GM12874 (cell line): Measurements from ENCODE around the gene DDN.

ENCODE experiments used
- CTCF ChIP-seq: IDR thresholded peaks from 2 replicates; pipeline ENCODE4 v1.5.1; 2011; ENCODE audit warnings: low read depth, mild to moderate bottlenecking, control low read depth, low read length, moderate library complexity; ENCODE audit not compliant: insufficient read depth

DDN gene

DNA sequence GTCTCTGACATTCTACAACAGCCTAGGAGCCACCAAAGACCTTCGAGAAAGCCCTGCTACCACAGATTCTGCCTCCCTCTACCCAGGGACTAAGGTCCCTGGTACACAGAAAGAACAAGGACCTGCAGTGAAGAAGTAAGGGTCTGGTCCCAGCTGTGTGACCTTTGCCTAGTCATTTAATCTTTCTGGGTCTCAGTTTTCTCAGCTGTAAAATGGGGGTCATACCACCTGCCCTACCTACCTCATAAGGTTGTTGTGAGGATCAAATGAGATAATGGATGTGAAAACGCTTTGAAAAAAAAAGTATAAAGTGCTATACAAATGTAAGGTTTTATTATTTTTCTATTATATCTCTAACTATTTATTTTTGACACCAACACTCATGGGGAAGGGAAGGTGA, 24.6 kb upstream of the DDN start:
- TF ChIP-seq CTCF = no peak

DNA sequence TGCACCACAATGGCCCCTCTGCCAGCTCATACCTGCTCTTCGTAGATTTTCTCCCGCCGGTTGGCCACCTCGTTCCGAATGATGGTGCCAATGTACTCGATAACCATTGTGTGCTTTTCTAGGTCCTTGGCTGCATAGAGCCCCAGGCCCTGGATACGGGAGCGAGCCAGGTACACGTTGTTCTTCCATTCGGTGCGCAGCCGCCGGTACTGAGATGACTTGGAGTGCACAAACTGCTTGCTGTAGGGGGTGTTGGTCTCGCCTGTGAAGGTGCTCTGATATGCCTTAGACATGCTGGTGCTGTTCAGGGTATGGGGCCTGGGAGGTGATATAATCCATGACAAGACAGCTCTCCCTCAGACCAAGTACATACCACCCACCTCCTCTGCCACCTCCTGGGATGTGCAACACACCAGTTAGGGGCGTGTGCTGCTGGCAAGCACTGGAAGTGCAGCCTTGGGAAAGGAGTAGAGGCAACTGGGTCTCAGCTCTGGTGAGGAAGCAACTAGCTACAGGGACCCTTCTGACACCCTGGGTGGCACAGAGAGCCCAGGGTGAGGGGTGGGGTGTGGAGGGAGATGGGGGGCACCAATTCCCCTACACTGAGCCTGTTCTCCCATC, 23.5 kb upstream of the DDN start:
- TF ChIP-seq CTCF = no peak

DNA sequence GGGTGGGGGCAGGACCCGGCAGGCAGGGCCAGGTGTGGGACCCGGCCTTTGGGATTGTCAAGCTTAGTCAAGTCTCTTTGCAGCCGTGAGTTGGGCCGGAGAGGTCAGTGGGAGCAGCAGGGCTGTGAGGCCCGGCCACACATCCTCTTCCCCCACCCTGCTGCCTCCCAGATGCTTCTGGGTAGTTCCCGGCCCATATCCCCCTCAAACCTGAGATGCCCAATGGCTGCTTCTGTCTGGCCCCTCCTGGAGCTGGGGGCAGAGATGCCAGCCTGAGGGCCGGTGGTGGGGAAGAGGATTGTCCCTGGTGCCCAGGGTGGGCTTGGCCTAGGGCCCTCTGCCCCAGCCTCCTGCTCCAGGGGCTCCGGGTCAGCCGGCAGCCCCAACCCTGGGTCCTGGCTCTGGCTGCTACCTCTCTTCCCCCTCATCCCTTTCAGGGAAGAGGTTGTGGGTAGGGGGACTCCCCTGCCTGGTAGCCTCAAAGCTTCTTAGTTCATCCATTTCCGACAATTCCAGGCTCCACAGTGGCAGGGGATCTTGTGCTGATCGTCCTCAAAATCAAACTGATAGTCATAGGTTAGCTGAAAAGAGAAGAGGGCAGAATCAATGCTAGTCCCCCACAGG, 22.2 kb upstream of the DDN start:
- no peak for TF ChIP-seq CTCF

DNA sequence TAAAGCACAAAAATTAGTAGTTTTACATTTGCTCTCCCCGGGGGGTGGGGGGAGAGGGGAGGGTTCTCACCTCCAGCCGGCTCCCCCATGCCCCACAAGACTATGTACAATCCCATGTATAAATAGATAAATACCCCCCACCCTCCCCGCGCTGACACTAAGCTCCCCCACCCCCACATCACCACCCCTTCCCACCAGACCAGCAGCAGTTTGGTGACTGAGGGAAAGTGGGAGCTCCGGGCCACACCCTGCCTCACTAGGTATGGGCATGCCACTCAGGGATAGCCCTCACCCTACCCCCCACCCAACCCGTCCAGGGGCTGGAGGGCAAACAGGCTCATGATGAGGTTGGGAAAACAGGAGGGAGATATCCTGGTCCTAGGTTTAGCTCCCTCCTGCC, 21.3 kb upstream of the DDN start:
- no peak for TF ChIP-seq CTCF

DNA sequence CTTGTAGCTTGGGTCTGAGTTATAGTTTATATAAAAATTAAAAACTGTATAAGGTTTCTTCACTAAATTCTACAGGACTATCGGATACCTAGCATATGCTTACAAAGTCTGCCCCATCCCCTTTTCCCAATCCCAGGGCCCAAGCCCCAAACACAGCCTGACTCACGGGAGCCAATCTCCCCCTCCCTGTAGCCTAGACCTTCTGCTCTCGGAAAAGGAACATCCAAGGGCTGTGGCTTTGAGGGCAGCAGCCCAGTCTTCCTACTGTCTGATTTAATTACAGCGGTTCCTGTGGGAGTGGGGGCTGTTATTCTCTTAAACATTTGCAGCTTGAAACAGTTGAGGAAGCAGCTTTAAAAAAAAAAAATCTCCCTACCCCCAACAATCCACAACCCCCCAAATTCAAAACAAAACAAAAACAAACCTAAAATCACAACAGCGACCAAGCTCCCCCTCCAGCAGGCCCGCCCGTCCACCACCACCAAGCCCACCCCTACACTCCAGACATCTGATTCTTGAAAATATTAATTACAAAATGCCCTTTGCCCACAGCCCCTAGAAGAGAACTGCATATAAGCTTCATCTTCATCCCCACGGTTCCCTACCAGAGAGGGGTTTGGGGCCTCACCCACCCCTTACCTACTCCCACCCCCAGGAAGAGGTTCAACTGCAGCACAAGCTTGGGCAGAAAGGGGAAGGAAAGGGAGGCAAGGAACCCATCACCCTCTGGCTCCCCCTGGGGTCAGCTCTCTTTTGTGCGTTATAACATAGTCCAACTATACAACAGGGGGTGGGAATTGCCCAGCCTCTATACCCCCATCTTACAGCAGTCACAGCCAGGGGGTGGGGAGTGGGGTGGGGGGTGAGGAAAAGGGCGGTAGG, 20.5 kb upstream of the DDN start:
- TF ChIP-seq CTCF = peak; percentile 55

- no peak for TF ChIP-seq CTCF
These were observed 19.9 kb upstream of the DDN start for GRCh38 chr12:49019120-49019430.

DNA sequence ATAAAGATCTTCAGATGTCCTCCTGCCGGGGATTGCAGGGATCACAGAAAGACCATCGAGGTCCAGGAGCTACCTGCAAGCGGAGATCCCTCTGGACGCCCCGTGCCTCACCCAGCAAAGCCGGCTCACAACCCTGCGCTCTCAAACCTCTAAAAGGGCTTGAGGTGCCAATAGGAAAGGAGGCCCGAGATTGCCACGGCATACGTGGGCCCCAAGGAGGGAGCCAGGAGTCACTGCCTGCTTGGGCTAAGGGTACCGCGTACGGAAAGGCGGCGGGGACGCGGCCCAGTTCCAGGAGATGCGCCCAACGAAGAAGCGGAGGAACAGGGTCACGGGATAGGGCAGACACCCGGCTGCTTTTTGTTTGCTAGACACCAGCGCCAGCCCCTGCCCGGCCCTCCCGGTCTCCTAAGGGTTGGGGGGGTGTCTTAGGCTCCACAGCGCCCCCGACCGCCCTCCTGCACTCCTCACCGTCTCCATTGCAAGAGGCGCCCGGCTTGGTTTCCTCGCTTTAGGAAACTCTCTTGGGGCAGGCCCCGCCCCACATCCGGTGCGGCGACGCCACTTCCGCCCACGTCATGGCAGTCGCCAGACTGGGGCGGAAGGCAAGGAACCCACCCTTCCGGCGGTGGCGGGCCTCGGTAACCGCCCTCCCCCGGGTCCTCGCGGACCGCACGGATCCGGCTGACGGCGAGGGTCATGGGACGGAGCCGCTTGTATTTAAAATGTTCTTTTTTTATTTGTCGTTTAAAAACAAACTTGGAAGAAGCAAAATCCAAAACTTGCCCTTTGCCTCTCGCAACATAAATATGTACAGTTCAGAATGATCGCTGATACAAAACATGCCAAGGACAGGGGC, 19.3 kb upstream of the DDN start, which contains the start of gene PRKAG1:
Gene PRKAG1 (minus strand): TSS at position 516 of the 859 bp plus-strand sequence. CDS start 36 bp downstream, at position 480.
- TF ChIP-seq CTCF = peak; percentile 69
